ENCODE data around the gene MEF2A. TPM values are rescaled to one million over a fixed set of nuclear protein-coding genes. Genes with fewer than 3 reads are reported as not detected.

The MEF2A gene
- total RNA-seq, 1 donor from 2014 or later: 49.5 TPM

- no peak for DNase-seq
- Mint-ChIP-seq H3K36me3 (ENCODE audit: unreplicated experiment) (peaks cover 15% of the 10 kb centered on the region), H3K27ac (ENCODE audit: unreplicated experiment) (no peak overlapping the region), H3K27me3 (ENCODE audit: unreplicated experiment) (no peaks in the 10 kb centered on the region), H3K4me1 (ENCODE audit: low read depth, unreplicated experiment) (peaks cover 13% of the 10 kb centered on the region), H3K9me3 (ENCODE audit: unreplicated experiment) (peaks cover 4% of the 10 kb centered on the region), H3K4me3 (ENCODE audit: unreplicated experiment) (no peak overlapping the region)
- TF ChIP-seq CTCF (IDR thresholded peaks at IDR 0.05; ENCODE audit: partially characterized antibody, unreplicated experiment): no peak
Observed at GRCh38 chr15:99598296-99598695, 32.5 kb downstream of the MEF2A start.

- Mint-ChIP-seq H3K4me1 (ENCODE audit: low read depth, unreplicated experiment) (peaks cover 33% of the 10 kb centered on the region), H3K4me3 (ENCODE audit: unreplicated experiment) (no peak overlapping the region), H3K27me3 (ENCODE audit: unreplicated experiment) (no peaks in the 10 kb centered on the region), H3K9me3 (ENCODE audit: unreplicated experiment) (peaks cover 4% of the 10 kb centered on the region), H3K36me3 (ENCODE audit: unreplicated experiment) (peaks cover 15% of the 10 kb centered on the region), H3K27ac (ENCODE audit: unreplicated experiment) (no peak overlapping the region)
- TF ChIP-seq CTCF (IDR thresholded peaks at IDR 0.05; ENCODE audit: partially characterized antibody, unreplicated experiment): no peak
- DNase-seq: no peak
Observed at GRCh38 chr15:99603828-99604227, 38.0 kb downstream of the MEF2A start.

- Mint-ChIP-seq H3K27ac (ENCODE audit: unreplicated experiment) (peak overlapping the region; percentile 85), H3K9me3 (ENCODE audit: unreplicated experiment) (peaks cover 5% of the 10 kb centered on the region), H3K4me3 (ENCODE audit: unreplicated experiment) (peak overlapping the region; percentile 43), H3K4me1 (ENCODE audit: low read depth, unreplicated experiment) (peaks cover 33% of the 10 kb centered on the region), H3K27me3 (ENCODE audit: unreplicated experiment) (no peaks in the 10 kb centered on the region), H3K36me3 (ENCODE audit: unreplicated experiment) (peaks cover 15% of the 10 kb centered on the region)
- no peak for TF ChIP-seq CTCF (IDR thresholded peaks at IDR 0.05; ENCODE audit: partially characterized antibody, unreplicated experiment)
- no peak for DNase-seq
Observed at GRCh38 chr15:99604865-99605264, 39.1 kb downstream of the MEF2A start.

- Mint-ChIP-seq H3K4me1 (ENCODE audit: low read depth, unreplicated experiment) (peaks cover 33% of the 10 kb centered on the region), H3K27me3 (ENCODE audit: unreplicated experiment) (no peaks in the 10 kb centered on the region), H3K4me3 (ENCODE audit: unreplicated experiment) (no peak overlapping the region), H3K27ac (ENCODE audit: unreplicated experiment) (peak overlapping the region; percentile 85), H3K9me3 (ENCODE audit: unreplicated experiment) (peaks cover 5% of the 10 kb centered on the region), H3K36me3 (ENCODE audit: unreplicated experiment) (peaks cover 8% of the 10 kb centered on the region)
- DNase-seq: no peak
- TF ChIP-seq CTCF (IDR thresholded peaks at IDR 0.05; ENCODE audit: partially characterized antibody, unreplicated experiment): no peak
Observed at GRCh38 chr15:99605490-99605931, 39.7 kb downstream of the MEF2A start.

- no peaks in the 10 kb centered on the region for H3K27me3 Mint-ChIP-seq (ENCODE audit: unreplicated experiment)
- no peak overlapping the region for H3K4me3 Mint-ChIP-seq (ENCODE audit: unreplicated experiment)
- H3K36me3 Mint-ChIP-seq (ENCODE audit: unreplicated experiment): peaks cover 7% of the 10 kb centered on the region
- DNase-seq: no peak
- no peak for TF ChIP-seq CTCF (IDR thresholded peaks at IDR 0.05; ENCODE audit: partially characterized antibody, unreplicated experiment)
- H3K4me1 Mint-ChIP-seq (ENCODE audit: low read depth, unreplicated experiment): peaks cover 33% of the 10 kb centered on the region
- peaks cover 5% of the 10 kb centered on the region for H3K9me3 Mint-ChIP-seq (ENCODE audit: unreplicated experiment)
- peak overlapping the region; percentile 78 for H3K27ac Mint-ChIP-seq (ENCODE audit: unreplicated experiment)
Observed at GRCh38 chr15:99605990-99606389, 40.2 kb downstream of the MEF2A start.

Data from glutamatergic neuron (in vitro differentiated cells).